IMR-90 (cell line): Measurements from ENCODE around the gene ALOX15B. TPM values are rescaled to one million over a fixed set of nuclear protein-coding genes. Genes with fewer than 3 reads are reported as not detected.

ENCODE experiments used
- ATAC-seq: fragments of 200-7000 bp; cut with Tn5 transposase; 2 replicates; pipeline ENCODE4 v1.9.1; 2020; ENCODE audit warnings: low read depth, mild to moderate bottlenecking, moderate library complexity
- BruUV-seq: library from RNA; stranded (reverse); fragments of 400-500 nt; replicated peaks from 2 replicates; lab custom pipeline; 2021; lab: Mats Ljungman, UMichigan
- CTCF ChIA-PET: fragments of 300-600 bp; formaldehyde crosslinking; extraction: SDS; loops from one replicate; lab custom pipeline; 2021; ENCODE audit warnings: antibody characterized with exemption; lab: Yijun Ruan, JAX
- POLR2A ChIA-PET: fragments of 300-600 bp; sonication (Branson Sonifier 250); formaldehyde crosslinking; loops from one replicate; lab custom pipeline; 2022; ENCODE audit warnings: antibody characterized with exemption; ENCODE audit not compliant: unreplicated experiment; lab: Charles Lee
- DNase-seq: peaks from one replicate; pipeline ENCODE4 v3.0.0; 2013
- H2AFZ ChIP-seq: replicated peaks from 2 replicates; pipeline ENCODE3; 2013; ENCODE audit warnings: low read length, mild to moderate bottlenecking; ENCODE audit not compliant: poor library complexity
- H2AK5ac ChIP-seq: 2 replicates; pipeline ENCODE4 v1.6.1; 2013; ENCODE audit warnings: low read depth, low read length, inconsistent platforms
- H2AK9ac ChIP-seq: replicated peaks from 2 replicates; pipeline ENCODE3; 2013; ENCODE audit warnings: mild to moderate bottlenecking, low read depth, low read length, moderate library complexity; ENCODE audit not compliant: poor library complexity
- H2BK120ac ChIP-seq: 2 replicates; pipeline ENCODE4 v1.6.1; 2013; ENCODE audit warnings: low read depth, low read length, inconsistent platforms
- H2BK15ac ChIP-seq: 3 replicates; pipeline ENCODE4 v1.6.1; 2013; ENCODE audit warnings: low read depth, low read length, inconsistent platforms
- H2BK20ac ChIP-seq: 2 replicates; pipeline ENCODE4 v1.6.1; 2013; ENCODE audit warnings: low read depth, mild to moderate bottlenecking, inconsistent platforms, low read length, moderate library complexity
- H2BK5ac ChIP-seq: 2 replicates; pipeline ENCODE4 v1.6.1; 2013; ENCODE audit warnings: mild to moderate bottlenecking, low read depth, low read length, inconsistent platforms; ENCODE audit not compliant: poor library complexity, severe bottlenecking
- H3K14ac ChIP-seq: replicated peaks from 2 replicates; pipeline ENCODE4 v1.6.1; 2013; ENCODE audit warnings: low read depth, low read length, inconsistent platforms
- H3K18ac ChIP-seq: 2 replicates; pipeline ENCODE4 v1.6.1; 2013; ENCODE audit warnings: low read depth, low read length, control low read depth
- H3K23ac ChIP-seq: 2 replicates; pipeline ENCODE4 v1.6.1; 2013; ENCODE audit warnings: low read depth, low read length, inconsistent platforms
- H3K27ac ChIP-seq: 2 replicates; pipeline ENCODE4 v1.5.1; 2013; ENCODE audit warnings: mild to moderate bottlenecking, control low read depth, low read length; ENCODE audit not compliant: insufficient read depth
- H3K27me3 ChIP-seq: 2 replicates; pipeline ENCODE4 v1.6.1; 2013; ENCODE audit warnings: low read length; ENCODE audit not compliant: control insufficient read depth, insufficient read depth
- H3K36me3 ChIP-seq: 2 replicates; pipeline ENCODE4 v1.6.1; 2013; ENCODE audit warnings: low read length, mixed read lengths; ENCODE audit not compliant: control insufficient read depth, insufficient read depth
- H3K4ac ChIP-seq: 2 replicates; pipeline ENCODE4 v1.6.1; 2013; ENCODE audit warnings: low read depth, low read length, inconsistent platforms
- H3K4me1 ChIP-seq: 2 replicates; pipeline ENCODE4 v1.6.1; 2013; ENCODE audit warnings: low read length, mixed read lengths; ENCODE audit not compliant: control insufficient read depth, insufficient read depth
- H3K4me2 ChIP-seq: 2 replicates; pipeline ENCODE4 v1.6.1; 2013; ENCODE audit warnings: low read depth, mild to moderate bottlenecking, control low read depth, low read length, moderate library complexity
- H3K4me3 ChIP-seq: 2 replicates; pipeline ENCODE4 v1.5.1; 2013; ENCODE audit warnings: low read depth, mild to moderate bottlenecking, control low read depth, low read length, moderate library complexity; ENCODE audit not compliant: insufficient read depth
- H3K56ac ChIP-seq: 2 replicates; pipeline ENCODE4 v1.6.1; 2013; ENCODE audit warnings: low read length, inconsistent platforms; ENCODE audit not compliant: insufficient read depth; ENCODE audit errors: extremely low read depth
- H3K79me1 ChIP-seq, 2 experiments: 2 replicates each; pipeline ENCODE4 v1.6.1; 2013; ENCODE audit warnings: low read length in 2 of 2, inconsistent platforms in 1 of 2, low read depth in 1 of 2
- H3K9ac ChIP-seq: 2 replicates; pipeline ENCODE4 v1.6.1; 2013; ENCODE audit warnings: low read depth, low read length, control low read depth
- H3K9me1 ChIP-seq: 2 replicates; pipeline ENCODE4 v1.6.1; 2013; ENCODE audit warnings: low read length, inconsistent platforms; ENCODE audit not compliant: insufficient read depth
- H3K9me3 ChIP-seq: 2 replicates; pipeline ENCODE4 v1.6.1; 2013; ENCODE audit warnings: low read length; ENCODE audit not compliant: control insufficient read depth, insufficient read depth
- H4K20me1 ChIP-seq: 2 replicates; pipeline ENCODE4 v1.6.1; 2013; ENCODE audit warnings: low read length, inconsistent platforms; ENCODE audit not compliant: insufficient read depth
- H4K5ac ChIP-seq: 2 replicates; pipeline ENCODE4 v1.6.1; 2013; ENCODE audit warnings: mild to moderate bottlenecking, low read depth, low read length, control low read depth
- H4K8ac ChIP-seq, 2 experiments: 2 replicates each; pipeline ENCODE4 v1.6.1; 2013; ENCODE audit warnings: low read depth in 2 of 2, low read length in 2 of 2, control low read depth in 1 of 2, inconsistent platforms in 1 of 2
- H4K91ac ChIP-seq: 2 replicates; pipeline ENCODE4 v1.6.1; 2013; ENCODE audit warnings: low read depth, low read length, inconsistent platforms; ENCODE audit not compliant: insufficient read depth
- BHLHE40 ChIP-seq: fragments of 150-350 bp; IDR thresholded peaks from 2 replicates; pipeline ENCODE4 v1.6.1; 2016; ENCODE audit warnings: mild to moderate bottlenecking, low read depth, low read length
- CEBPB ChIP-seq: IDR thresholded peaks from 2 replicates; pipeline ENCODE4 v1.6.1; 2012; ENCODE audit warnings: low read depth, low read length, improper control_type of control experiment
- FOS ChIP-seq: fragments of 150-350 bp; IDR thresholded peaks from 2 replicates; pipeline ENCODE4 v1.6.1; 2016; ENCODE audit warnings: low read depth, low read length
- MAFK ChIP-seq: IDR thresholded peaks from 2 replicates; pipeline ENCODE4 v1.6.1; 2012; ENCODE audit warnings: low read depth, low read length, improper control_type of control experiment
- MAZ ChIP-seq: IDR thresholded peaks from 2 replicates; pipeline ENCODE4 v1.6.1; 2012; ENCODE audit warnings: low read depth, mild to moderate bottlenecking, low read length, improper control_type of control experiment, moderate library complexity, borderline replicate concordance
- MXI1 ChIP-seq: IDR thresholded peaks from 2 replicates; pipeline ENCODE4 v1.6.1; 2012; ENCODE audit warnings: low read depth, mild to moderate bottlenecking, low read length, moderate library complexity, borderline replicate concordance
- NFE2L2 ChIP-seq: fragments of 150-350 bp; IDR thresholded peaks from 2 replicates; pipeline ENCODE4 v1.6.1; 2016; ENCODE audit warnings: low read depth, mild to moderate bottlenecking, low read length
- POLR2A ChIP-seq: IDR thresholded peaks from 2 replicates; pipeline ENCODE4 v1.6.1; 2012; ENCODE audit warnings: mild to moderate bottlenecking, low read depth, low read length
- RAD21 ChIP-seq: IDR thresholded peaks from 2 replicates; pipeline ENCODE4 v1.6.1; 2012; ENCODE audit warnings: low read length, improper control_type of control experiment
- RFX5 ChIP-seq: IDR thresholded peaks from 2 replicates; pipeline ENCODE4 v1.8.0; 2012; ENCODE audit warnings: low read depth, mild to moderate bottlenecking, low read length, moderate library complexity
- SMC3 ChIP-seq: fragments of 150-350 bp; IDR thresholded peaks from 2 replicates; pipeline ENCODE4 v1.6.1; 2016; ENCODE audit warnings: low read depth, mild to moderate bottlenecking, antibody characterized with exemption, low read length, moderate library complexity
- WGBS, 2 experiments: methylation state at CpG; one replicate each; pipeline versions ENCODE4 v1.1.5 to v1.1.7; 2013; ENCODE audit warnings: missing lambda C conversion rate in 2 of 2; ENCODE audit not compliant: insufficient read length in 1 of 2; ENCODE audit errors: extremely low coverage in 2 of 2; 5-methylcytosine and 5-hydroxymethylcytosine counted together
- dilution Hi-C: fragments of 300-500 bp; cut with HindIII; formaldehyde crosslinking; loops from one replicate; pipeline ENCODE4 v1.14.3; 2018; ENCODE audit warnings: low sequenced_read_pairs; ENCODE audit not compliant: unreplicated experiment
- in situ Hi-C: fragments of 300-500 bp; cut with MboI; formaldehyde crosslinking; loops from 3 replicates; pipeline ENCODE4 v1.14.3; 2019; ENCODE audit warnings: low sequenced_read_pairs, inconsistent platforms, mixed read lengths
- intact Hi-C: fragments of 100-400 bp; cut with micrococcal nuclease; formaldehyde crosslinking; loops from 2 replicates; pipeline ENCODE4 v1.10.0; 2022
- polyA plus RNA-seq, 3 experiments: library from polyadenylated mRNA; depleted of rRNA; stranded (reverse); fragments of >200 nt; gene quantifications; 2 replicates each; pipeline ENCODE4 v1.2.3, GENCODE V29; 2012; ENCODE audit warnings: low replicate concordance in 1 of 3
- total RNA-seq: library from RNA; depleted of rRNA; stranded (reverse); fragments of >200 nt; gene quantifications from 2 replicates; pipeline ENCODE4 v1.2.3, GENCODE V29; 2012
- TF ChIP-seq, protein P1 (sequence below): fragments of 150-350 bp; IDR thresholded peaks from 2 replicates; pipeline ENCODE4 v1.6.1; 2016; ENCODE audit warnings: low read depth, mild to moderate bottlenecking, low read length, moderate library complexity, borderline replicate concordance
- TF ChIP-seq, protein P2 (sequence below): conservative IDR thresholded peaks from 2 replicates; pipeline ENCODE4 v1.5.1; 2012; ENCODE audit warnings: mild to moderate bottlenecking, low read depth, low read length, improper control_type of control experiment

The ALOX15B gene
- total and polyA plus RNA-seq, 2 of the 4 experiments (the other 2 are of a cell fraction) = not detected

- TF ChIP-seq, protein P1, sequence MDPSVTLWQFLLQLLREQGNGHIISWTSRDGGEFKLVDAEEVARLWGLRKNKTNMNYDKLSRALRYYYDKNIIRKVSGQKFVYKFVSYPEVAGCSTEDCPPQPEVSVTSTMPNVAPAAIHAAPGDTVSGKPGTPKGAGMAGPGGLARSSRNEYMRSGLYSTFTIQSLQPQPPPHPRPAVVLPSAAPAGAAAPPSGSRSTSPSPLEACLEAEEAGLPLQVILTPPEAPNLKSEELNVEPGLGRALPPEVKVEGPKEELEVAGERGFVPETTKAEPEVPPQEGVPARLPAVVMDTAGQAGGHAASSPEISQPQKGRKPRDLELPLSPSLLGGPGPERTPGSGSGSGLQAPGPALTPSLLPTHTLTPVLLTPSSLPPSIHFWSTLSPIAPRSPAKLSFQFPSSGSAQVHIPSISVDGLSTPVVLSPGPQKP = no peak
These were observed 41.4 kb downstream of the ALOX15B start (continued) for GRCh38 chr17:8080208-8080798.

- no peaks in the 10 kb centered on the region for H3K9me1 ChIP-seq
- H3K79me1 ChIP-seq = no peaks in the 10 kb centered on the region
- dilution Hi-C loops = no loop called here
- H3K4me2 ChIP-seq = no peak overlapping the region
- H3K27ac ChIP-seq = no peak overlapping the region
- no peak overlapping the region for H2AK5ac ChIP-seq
- H3K4me3 ChIP-seq = no peak overlapping the region
- ChIA-PET POLR2A (no interaction called here), CTCF (interaction anchor here (0.6 to 1.0 kb wide), 2 partner anchors 38 to 217 kb away, joined by 3 read pairs; no protein-coding TSS in a partner anchor)
- H3K9me3 ChIP-seq = no peaks in the 10 kb centered on the region
- H3K56ac ChIP-seq = no peak overlapping the region
- ATAC-seq (no peak), DNase-seq (no peak)
- no peak overlapping the region for H2BK15ac ChIP-seq
- no peak overlapping the region for H4K91ac ChIP-seq
- no peaks in the 10 kb centered on the region for H4K20me1 ChIP-seq
- H3K9ac ChIP-seq = no peak overlapping the region
- H2AFZ ChIP-seq = no peak overlapping the region
- H3K4me1 ChIP-seq = 0 out of 2 replicates have a peak, but pooled peaks cover 1% of the 10 kb centered on the region
- H2BK120ac ChIP-seq = no peak overlapping the region
- in situ Hi-C loops = loop anchor here (25.0 kb wide), 2 partner anchors 231 to 681 kb away; partner anchors contain the start of genes ARHGEF15 and SPDYE4
- H2BK5ac ChIP-seq = no peak overlapping the region
- H4K8ac ChIP-seq = no peak overlapping the region
- H2BK20ac ChIP-seq = no peak overlapping the region
- H3K23ac ChIP-seq = no peak overlapping the region
- no peak overlapping the region for H2AK9ac ChIP-seq
- H3K14ac ChIP-seq = no peak overlapping the region
- no peak overlapping the region for H3K18ac ChIP-seq
- H3K27me3 ChIP-seq = peaks cover 60% of the 10 kb centered on the region
- H4K5ac ChIP-seq = no peak overlapping the region
- no TSS peak for BruUV-seq
- intact Hi-C loops = loop anchor here (1.0 to 5.0 kb wide), 2 partner anchors 37 to 76 kb away; partner anchors contain the start of gene ALOXE3
- 9% methylated on average over 4 of the region's 17 CpGs; no CpG with 5 or more reads in 1 of the 2 experiments for WGBS, 2 experiments
- H3K4ac ChIP-seq = no peak overlapping the region
- no peaks in the 10 kb centered on the region for H3K36me3 ChIP-seq
- no peak for TF ChIP-seq RFX5
- no peak for TF ChIP-seq NFE2L2
- no peak for TF ChIP-seq MXI1
- no peak for TF ChIP-seq SMC3
- TF ChIP-seq POLR2A = no peak
- no peak for TF ChIP-seq RAD21
- TF ChIP-seq, protein P1 = no peak
- no peak for TF ChIP-seq BHLHE40
- TF ChIP-seq FOS = no peak
- no peak for TF ChIP-seq MAZ
- no peak for TF ChIP-seq CEBPB
- TF ChIP-seq, protein P2, sequence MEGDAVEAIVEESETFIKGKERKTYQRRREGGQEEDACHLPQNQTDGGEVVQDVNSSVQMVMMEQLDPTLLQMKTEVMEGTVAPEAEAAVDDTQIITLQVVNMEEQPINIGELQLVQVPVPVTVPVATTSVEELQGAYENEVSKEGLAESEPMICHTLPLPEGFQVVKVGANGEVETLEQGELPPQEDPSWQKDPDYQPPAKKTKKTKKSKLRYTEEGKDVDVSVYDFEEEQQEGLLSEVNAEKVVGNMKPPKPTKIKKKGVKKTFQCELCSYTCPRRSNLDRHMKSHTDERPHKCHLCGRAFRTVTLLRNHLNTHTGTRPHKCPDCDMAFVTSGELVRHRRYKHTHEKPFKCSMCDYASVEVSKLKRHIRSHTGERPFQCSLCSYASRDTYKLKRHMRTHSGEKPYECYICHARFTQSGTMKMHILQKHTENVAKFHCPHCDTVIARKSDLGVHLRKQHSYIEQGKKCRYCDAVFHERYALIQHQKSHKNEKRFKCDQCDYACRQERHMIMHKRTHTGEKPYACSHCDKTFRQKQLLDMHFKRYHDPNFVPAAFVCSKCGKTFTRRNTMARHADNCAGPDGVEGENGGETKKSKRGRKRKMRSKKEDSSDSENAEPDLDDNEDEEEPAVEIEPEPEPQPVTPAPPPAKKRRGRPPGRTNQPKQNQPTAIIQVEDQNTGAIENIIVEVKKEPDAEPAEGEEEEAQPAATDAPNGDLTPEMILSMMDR = no peak
- no peak for TF ChIP-seq MAFK
These were observed 42.0 kb downstream of the ALOX15B start for GRCh38 chr17:8080799-8081219.
